ENCODE data around the gene UIMC1.

DNA sequence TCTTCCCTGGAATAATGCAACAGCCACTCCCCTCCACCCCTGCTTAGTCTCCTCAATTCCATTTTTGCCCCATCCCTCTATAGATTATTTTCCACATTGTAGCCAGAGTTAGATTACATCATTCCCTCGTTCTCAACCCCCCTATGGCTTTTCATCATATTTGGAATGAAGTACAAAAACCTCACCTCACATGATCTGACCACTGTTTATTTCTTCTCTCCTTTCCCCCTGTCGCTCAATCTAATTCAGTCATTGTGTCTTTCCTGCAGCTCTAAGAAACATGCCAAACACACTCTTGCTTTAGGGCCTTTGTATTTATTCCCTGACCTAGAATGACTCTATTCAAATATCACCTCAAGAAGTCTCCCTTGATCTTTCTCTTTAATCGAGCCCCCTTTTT, 84.9 kb downstream of the UIMC1 start:
- TF ChIP-seq, protein P1, sequence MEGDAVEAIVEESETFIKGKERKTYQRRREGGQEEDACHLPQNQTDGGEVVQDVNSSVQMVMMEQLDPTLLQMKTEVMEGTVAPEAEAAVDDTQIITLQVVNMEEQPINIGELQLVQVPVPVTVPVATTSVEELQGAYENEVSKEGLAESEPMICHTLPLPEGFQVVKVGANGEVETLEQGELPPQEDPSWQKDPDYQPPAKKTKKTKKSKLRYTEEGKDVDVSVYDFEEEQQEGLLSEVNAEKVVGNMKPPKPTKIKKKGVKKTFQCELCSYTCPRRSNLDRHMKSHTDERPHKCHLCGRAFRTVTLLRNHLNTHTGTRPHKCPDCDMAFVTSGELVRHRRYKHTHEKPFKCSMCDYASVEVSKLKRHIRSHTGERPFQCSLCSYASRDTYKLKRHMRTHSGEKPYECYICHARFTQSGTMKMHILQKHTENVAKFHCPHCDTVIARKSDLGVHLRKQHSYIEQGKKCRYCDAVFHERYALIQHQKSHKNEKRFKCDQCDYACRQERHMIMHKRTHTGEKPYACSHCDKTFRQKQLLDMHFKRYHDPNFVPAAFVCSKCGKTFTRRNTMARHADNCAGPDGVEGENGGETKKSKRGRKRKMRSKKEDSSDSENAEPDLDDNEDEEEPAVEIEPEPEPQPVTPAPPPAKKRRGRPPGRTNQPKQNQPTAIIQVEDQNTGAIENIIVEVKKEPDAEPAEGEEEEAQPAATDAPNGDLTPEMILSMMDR (IDR thresholded peaks at IDR 0.05; ENCODE audit: low read depth, low read length, poor library complexity, severe bottlenecking) = no peak
- no peak for TF ChIP-seq EZH2phosphoT487 (IDR thresholded peaks at IDR 0.05; ENCODE audit: borderline replicate concordance, low read length)
